HG03342 (cell line): ENCODE data around the gene C2orf15.
A peak's percentile ranks its signal among the peaks of the same experiment; 100 is the strongest.
"Not testable (repeated sequence)": the region's sequence is repeated elsewhere in the genome, so short reads cannot be mapped to it uniquely, and the experiment has no call there.

Experiments
- ATAC-seq: cut with Tn5 transposase; IDR thresholded peaks from one replicate; pipeline ENCODE4 v1.9.1; 2021; ENCODE audit warnings: mild to moderate bottlenecking, moderate library complexity; ENCODE audit not compliant: unreplicated experiment

C2orf15 gene, protein sequence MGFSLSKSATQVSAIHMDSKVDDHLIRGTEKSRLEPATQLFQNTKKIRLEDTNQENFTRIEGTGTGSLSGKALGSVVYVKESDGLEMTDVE

DNA sequence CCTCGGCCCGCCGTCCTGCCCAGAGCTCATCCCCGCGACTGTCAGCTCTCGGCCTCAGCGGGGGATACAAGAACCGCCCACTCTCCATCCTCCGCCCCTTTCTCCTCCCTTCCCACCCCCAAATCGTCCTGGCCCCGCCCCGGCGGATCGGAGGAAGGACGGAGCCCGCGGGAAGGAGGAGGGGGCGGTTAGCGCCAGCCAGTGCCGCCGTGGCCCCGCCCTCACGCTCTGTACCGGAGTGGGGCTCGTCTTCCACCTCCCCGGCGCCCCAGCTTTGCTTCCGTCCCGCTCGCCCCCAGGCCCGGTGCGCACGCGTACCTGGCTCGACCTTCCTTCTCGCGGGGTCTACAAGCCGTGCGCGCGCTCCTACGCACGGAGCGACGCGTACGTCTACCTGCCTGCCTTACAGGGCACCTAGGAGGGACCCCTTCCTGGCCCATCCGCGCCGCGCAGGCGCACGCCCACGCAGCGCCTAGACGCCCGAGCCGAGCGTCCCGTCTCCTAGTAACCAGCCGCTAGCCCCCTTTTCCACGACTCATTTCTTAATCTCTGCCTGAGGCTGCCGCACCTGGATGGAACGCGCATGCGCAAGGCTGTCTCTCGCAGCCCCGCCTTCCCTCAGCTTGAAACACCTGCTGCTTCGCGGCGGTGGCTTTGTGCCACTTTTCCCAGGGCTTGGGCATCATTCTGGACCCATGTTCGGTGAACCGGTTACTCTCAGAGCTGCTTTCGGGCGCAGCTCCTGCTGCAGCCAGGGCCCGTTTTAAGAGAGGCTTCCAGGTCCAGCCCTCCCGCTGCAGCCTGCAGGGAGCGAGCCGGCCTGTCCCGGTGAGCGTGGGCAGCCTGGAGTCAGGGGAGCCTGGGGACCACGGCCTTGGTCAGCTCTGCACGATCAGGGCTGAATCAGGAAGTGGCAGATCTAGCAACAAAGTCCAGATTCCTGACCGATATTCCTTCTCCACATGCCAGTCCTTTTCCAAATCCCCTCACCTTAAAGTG lies at the start of gene C2orf15:
C2orf15 (plus strand) TSS at position 598 of the 999 bp plus-strand sequence. CDS start 8,852 bp downstream, outside the sequence.
- ATAC-seq = peak; percentile 86

DNA sequence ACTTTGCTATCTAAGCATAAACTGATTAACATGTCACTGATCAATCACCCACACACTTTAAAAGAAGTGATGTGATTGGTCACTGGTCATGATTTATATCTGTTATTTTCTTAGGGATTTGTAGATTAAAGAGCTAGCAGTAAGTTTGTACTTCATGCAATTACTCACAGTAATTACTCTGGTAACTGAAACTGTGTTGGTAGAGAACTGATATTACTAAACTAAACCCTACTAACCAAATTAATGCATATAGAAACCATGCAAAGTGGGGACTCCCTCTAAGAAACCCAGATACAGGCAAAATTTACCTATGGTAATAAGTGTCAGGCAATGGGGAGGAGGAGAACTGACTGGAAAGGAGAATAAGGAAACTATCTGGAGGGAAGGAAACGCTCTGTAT lies 44.8 kb upstream of the C2orf15 start:
- ATAC-seq = no peak

DNA sequence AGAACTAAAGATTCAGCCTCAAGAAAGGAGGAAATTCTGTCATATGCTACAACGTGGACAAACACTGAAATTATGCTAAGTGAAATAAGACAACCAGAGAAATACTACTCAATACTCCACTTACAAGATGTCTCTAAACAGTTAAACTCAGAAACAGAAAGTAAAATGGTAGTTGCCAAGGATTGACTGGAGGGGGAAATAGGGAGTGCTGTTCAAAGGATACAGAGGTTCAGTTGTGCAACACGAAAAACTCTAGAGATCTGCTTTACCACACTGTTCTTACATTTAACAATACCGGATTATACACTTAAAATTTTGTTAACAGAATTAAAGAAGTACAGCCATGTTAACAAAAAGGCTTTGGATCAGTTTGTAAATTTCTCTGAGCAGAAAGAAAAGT lies 39.8 kb upstream of the C2orf15 start:
- ATAC-seq = no peak

DNA sequence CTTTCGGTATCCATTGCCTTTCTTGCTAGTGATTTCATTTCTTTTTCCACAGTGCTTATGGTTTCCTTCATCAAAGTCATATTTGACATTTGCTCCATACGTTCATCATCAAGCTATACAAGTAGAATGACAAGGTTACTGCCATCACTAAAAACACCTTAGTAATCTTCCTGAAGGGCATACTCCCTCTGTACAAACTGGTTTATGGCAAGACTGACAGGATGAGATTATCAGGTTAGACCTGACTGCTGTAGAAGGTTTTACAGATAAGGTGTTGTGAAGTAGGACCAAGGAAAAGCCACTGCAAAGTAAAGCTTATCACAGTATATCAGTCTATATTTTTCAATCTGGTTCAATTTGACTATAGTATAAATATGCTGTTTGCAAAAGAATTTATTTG lies 37.5 kb upstream of the C2orf15 start:
- no peak for ATAC-seq

DNA sequence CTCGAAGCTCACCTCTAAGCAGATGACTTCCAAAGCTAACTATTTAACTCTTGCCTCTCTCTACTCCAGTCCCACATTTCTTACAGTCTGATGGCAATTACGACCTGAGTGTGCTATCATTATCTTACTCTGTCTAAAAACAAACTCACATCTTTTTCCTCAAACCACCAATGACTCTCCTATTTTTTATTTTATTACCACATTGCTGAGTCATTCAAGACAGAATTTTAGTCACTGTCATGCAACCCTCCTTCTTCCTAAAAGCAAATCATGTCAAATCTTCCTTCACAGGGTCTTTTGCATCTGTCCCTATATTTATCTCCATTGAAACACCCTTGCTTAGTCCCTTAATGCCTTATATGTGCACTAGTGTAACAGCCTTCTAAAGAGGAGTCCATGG lies 34.6 kb upstream of the C2orf15 start:
- ATAC-seq = no peak

DNA sequence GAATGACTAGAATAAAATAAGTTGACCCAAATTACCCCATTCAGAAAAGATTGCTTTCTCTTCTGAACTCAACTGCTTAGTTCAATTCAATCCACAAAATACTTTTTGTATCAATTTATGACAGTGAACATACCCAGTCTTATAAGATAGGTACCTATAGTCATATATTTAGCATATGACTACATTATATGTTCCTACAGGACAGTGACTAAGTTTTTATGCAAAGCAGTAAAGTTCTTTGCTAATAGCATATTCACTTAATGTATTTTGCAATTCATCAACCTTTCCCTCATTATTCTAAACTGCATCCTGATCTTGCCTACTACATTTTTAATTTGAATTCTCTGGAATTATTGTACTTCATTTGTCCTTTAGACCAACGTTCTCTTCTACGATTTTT lies 30.3 kb upstream of the C2orf15 start:
- no peak for ATAC-seq

DNA sequence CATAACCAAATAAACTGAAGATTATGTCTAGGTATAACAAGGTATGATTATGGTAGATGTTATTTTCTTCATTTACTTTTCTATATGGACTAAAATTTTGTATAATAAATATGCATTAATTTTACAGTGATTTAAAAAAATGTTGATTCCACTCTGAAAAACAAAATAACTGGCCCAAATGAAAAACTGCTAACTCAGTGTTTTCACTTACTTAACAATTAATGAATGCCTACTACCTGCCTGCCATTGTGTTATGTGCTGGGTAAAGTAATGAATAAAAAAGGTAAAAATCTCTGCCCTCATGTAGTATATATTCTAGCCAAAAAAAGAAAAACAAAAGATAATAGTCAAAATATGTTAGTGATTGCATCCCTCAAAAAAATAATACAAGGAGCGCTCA lies 29.6 kb upstream of the C2orf15 start:
- ATAC-seq = no peak

DNA sequence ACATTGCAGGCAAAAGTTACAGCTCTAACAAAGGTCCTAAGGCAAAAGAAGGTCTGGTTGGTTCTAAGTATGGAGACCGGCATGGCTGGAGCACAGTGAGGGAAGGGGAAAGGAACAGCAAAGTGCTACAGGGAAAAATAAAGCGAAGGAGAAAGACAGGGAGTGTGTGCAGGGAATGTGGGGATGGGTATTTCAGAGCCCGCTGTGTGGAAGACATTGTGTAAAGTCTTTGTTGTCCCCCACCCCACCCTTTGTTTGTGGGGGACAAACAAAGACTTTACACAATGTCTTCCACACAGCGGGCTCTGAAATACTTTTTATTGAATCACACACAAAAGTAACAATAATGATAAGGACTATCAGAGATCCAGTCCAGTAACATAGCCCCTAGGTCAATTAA lies 28.9 kb upstream of the C2orf15 start:
- no peak for ATAC-seq

DNA sequence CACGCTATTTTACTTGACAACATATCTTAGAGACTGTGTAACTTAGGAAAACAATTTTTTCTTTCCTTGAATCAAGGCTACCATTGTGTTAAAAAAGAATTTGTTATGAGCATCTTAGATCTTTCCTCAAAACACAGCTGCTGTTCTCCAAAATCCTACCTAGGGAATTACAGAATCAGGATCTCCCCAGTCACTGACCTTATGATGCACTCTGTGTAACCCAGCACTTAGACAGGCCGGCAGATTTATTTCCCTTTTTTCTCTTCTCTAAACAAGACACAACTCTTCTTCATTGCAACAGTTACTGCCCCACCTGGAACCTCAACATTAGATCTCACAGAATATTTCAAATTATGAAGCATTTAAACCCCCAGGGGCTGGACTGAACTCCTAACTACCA lies 13.5 kb upstream of the C2orf15 start:
- ATAC-seq = no peak

DNA sequence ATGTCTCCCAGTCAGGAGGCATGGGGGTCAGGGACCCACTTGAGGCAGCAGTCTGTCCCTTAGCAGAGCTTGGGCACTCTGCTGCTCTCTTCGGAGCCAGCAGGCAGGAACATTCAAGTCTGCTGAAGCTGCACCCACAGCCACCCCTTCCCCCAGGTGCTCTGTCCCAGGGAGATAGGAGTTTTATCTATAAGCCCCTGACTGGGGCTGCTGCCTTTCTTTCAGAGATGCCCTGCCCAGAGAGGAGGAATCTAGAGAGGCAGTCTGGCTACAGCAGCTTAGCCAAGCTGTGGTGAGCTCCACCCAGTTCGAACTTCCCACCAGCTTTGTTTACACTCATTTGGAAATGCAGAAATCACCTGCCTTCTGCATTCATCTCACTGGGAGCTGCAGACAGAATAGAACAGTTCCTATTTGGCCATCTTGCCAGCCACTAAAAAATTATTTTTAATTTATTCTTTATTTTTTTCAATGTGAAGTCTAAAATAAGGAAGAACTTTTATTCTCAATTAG lies 6.4 kb upstream of the C2orf15 start:
- ATAC-seq = not testable (repeated sequence)

DNA sequence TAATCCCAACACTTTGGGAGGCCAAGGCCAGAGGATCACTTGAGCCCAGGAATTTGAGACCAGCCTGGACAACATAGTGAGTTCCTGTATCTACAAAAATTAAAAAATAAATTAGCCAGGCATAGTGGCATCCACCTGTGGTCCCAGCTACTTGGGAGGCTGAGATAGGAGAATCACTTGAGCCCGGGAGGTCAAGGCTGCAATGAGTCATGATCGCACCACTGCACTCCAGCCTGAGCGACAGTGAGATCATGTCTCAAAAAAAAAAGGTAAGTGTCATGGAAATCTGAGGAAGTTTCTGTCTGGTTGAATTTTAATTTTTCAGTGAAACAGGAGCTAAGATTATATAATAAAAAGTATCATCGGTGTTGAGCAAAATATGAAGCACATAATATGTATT lies 2.5 kb upstream of the C2orf15 start:
- no peak for ATAC-seq

DNA sequence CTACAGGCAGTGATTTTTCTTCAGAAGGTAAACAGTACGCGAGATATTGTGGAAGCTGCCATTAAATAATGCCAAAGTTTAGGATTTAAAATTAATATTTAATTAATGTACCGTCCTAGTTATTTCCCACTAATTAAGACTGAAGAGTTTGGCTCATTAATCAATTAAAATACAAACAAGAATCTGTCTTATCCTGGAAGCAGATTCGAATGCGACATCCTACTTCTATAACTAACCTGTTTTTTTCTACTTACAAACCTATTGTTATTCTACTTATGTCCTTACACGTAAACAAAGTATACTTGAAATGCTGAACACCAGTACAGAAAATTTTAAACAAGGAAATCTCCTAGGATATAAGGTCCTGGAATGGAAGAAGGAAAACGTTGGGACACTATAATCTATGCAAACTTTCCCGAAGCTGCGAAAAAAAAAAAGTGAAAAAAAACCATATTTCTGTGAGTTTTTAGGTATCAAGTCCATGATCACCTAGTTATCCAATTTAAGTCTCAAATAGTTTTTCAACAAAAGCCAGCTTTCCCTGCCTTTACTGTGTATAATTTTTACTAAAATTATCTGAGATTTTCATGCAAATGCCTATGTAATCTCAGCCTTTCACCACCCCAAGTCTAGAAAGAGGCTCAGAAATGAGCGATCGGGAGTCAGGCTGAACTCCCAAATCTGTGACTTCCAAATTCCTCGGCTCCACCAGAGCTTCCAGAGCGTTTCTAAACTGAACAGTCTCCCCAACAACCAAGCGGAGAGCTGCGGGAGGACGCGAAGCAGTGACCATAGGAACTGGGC lies 1.2 kb upstream of the C2orf15 start:
- ATAC-seq = peak; percentile 1

DNA sequence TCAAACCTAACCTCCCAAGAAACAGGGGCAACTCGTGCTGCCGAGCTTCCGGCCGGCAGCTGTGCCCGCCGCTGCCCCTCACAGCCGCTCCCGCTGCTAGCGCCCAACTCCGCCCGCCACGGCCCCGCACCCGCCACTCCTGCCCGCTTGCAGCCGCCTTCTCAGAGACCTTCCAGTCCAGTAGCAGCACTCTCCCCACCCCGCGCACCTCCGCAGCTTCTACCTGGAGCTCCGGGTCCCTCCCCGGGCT lies 722 bp upstream of the C2orf15 start:
- peak; percentile 26 for ATAC-seq

DNA sequence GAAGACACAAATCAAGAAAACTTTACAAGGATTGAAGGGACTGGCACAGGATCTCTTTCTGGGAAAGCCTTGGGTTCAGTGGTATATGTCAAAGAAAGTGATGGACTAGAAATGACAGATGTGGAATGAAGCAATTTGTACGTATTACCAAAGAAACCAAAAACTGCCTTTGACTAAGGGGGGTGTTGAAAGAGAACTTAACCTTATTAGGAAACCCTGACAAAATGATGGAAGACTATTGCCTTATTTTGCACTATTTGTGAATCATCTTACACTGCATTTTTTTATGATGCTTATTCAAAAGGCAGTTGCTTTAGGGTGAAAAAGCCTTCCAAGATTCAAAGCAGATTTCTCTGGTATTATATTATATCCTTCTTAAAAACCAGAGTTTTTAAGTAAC lies 9.2 kb downstream of the C2orf15 start:
- no peak for ATAC-seq

DNA sequence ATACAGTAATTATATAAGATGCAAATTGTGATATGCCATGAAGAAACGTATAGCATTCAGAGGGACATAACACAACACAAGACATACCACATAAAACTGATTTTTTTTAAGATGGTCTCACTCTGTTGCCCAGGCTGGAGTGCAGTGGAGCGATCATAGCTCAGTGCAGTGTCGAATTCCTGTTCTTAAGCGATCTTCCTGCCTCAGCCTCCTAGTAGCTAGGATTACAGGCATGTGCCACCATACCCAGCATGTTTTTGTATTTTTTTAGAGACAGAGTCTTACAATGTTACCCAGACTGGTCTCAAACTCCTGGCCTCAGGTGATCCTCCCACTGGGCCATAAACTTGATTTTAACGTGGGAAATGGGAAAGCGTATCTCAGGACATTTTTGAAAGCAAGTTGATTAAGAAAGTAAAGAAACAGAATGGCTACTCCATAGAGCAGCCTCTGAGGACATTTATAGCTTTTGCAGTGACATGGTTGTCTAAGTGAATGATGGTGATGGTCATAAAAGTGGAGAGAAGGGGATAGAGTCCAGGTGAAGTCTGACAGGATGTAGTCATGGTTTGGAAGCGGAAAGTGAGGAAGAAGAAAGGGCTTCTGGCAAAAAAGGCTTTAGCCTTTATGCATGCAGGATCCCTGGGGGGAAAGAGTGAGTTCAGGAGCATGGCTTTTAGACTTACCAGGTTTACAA lies 10.8 kb downstream of the C2orf15 start:
- ATAC-seq = no peak

DNA sequence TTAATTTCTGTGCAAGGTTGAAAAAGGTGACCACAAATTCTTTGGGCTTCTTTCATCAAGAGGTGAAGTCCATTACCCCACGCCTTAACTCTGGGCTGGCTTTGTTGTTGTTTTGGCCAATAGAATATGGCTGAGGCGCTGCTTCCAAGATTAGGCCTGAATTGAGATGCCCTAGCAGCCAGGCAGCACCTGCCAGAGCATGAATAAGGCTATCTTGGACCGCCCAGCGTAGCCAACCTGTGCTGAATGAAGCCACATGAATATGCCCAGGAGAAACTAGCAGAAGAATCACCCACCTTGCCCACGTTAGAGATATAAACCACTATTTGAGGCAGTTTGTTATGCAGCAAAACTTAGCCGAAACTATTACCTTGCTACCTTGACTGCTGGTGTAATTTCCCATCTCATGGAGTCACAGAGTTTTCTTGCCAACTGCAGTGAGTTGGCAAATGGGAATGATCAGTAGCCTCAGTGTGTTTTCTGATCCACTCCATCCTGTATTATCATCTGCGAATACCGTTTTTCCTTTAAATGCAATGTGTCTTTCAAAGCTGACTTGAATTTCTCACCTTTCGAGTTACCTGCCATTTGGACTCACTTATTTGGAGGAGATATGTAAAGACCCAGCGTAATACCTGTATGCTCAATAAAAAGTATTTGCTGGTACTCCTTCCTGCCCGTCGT lies 12.6 kb downstream of the C2orf15 start:
- ATAC-seq = no peak

DNA sequence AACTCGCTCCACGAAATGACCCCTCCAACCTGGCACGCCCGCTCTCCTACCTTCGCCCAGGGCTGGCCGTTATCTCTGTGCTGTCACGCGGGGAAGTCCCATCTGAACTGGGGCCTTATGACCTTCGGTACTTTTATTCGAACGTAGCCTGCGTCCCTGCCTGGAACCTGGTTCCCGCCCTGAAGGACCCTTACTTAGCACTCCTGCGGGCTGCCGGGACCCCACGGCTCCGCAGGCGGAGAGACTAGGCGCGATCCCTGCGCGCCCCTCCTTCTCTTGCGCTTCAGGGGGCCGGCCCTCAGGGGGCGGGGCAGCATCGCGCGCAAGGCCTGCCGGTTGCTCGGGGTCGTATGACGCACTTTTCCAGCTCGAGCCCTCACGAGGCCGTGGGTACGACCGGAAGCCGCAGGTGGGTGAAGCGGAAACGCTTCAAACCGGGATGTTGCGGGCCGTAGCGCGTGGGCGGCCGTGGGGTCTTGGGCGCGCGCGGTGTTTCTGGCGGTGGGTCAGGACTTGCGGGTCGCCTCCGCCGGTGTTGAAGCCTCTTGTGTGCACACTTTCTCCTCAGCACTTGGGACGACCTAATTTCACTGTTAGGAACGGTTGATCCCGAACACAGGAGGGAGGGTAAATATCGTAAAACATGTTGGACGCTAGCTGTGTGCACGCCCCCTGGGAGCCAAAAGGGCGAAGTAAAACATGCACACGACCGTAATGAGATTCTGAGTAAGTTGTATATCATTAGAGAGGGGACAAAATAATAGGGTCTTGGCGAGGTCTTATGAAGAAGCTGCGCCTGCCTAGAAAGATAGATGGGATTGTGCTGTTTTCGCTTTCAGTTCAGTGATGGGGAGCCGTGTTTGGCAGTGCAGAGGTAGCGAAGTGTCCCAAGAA lies 13.4 kb downstream of the C2orf15 start, which contains the start of the genes LIPT1 and TSGA10:
LIPT1 (plus strand) TSS at position 325 of the 894 bp plus-strand sequence. CDS start 6,991 bp downstream, outside the sequence.
TSGA10 (minus strand) TSS at position 300 of the 894 bp plus-strand sequence. CDS start 45,503 bp downstream, outside the sequence.
- ATAC-seq = peak; percentile 96

DNA sequence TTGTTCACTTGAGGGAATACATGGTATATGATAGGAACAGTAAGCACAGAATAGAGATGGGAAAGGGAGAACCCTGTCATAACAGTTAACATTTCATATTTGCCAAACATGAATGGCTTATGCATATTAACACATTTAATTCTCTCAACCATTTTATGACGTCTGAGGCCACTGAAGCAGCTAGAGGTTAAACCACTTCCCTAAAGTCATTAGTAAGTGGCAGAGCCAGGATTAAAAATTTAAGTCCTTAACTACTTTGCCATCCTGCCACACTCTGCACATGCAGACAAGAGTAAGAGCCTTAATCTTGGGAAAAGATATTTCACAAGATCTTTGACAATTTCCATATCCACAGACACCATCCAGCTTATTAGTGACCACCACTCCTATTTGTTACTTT lies 15.4 kb downstream of the C2orf15 start:
- ATAC-seq = no peak

DNA sequence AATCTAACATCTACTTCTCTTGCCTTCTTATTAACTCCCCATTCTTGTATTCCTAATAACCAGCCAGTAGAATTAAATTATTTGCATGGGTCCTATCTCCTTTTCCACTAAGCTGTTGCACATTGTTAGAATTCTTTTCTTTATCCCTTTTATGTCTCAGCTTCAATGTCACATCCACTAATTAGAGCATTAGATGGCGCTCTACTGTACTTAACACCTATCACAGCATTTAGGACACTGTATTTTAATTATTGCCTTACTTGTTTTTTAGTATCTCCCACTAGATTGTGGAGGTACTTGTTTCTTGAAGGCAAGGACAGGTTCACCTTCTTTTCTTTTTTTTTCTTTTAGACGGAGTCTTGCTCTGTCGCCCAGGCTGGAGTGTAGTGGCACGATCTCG lies 17.1 kb downstream of the C2orf15 start:
- ATAC-seq = no peak
